NCI-H1436 (cell line): ENCODE measurements around the gene PGF.

ENCODE experiments used
- DNase-seq: peaks from one replicate; lab custom pipeline; 2025; lab: John Stamatoyannopoulos, UW

The PGF gene

DNA sequence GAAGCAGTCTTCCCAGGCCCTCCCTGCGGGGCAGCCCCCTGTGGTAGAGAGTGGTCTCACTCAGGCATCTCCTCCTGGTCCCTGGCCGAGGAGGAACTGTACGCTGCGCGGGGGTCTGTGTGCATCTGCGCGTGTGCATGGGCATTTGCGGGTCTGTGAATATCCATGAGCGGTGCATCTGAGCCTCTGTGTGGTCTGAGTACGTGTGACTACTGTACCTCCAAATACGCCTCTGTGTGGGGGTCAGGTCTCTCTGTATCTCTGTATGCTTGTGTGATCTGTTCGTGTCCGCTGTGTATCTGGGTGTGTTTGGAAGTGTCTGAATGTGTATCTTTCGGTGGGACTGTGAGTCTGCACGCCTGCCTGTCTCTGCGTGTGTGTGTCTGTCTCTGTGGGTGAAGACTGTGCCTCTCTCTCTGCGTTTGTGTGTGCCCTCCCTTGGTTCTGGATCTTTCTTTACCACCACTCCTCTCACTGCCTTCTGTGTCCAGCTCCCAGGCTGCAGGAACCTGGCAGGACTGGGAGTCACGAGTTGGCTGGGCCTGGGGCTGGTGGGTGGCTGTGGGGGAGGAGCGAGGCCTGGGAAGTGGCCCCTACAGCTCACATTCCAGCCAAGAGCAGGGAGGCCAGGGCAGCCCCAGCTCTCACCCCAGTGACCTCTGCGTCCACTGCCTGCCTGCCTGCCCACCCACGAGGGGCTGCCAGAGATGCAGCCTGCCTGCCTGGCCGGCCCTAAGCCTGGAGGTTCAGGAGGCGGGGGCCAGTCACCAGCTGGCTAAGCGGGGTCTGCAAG is 1.1 kb upstream of the PGF start:
- DNase-seq, result no peak

DNA sequence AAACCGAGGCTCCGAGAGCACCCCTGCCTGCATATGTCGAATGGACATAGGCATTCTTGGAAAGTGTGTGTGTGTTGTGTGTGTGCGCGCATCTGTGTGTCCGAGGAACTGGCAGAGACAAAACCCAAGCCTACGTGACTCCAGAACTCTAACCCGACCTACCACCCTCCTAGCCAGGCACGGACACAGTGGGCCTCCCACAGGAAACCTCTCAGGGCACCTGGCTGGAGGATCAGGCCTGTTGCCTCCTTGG is 556 bp upstream of the PGF start:
- DNase-seq, result no peak

GRCh38 chr14:74954947-74955228 is 509 bp downstream of the PGF start:
- no peak for DNase-seq

- peak; percentile 55 for DNase-seq
Observed at GRCh38 chr14:74954232-74954946, 1.0 kb downstream of the PGF start.

- DNase-seq, result no peak
Observed at GRCh38 chr14:74953686-74954085, 1.7 kb downstream of the PGF start.

GRCh38 chr14:74952697-74953484 is 2.5 kb downstream of the PGF start:
- peak; percentile 20 for DNase-seq

- DNase-seq, result no peak
Observed at GRCh38 chr14:74952180-74952665, 3.2 kb downstream of the PGF start.

- no peak for DNase-seq
Observed at GRCh38 chr14:74951443-74952179, 3.8 kb downstream of the PGF start.

GRCh38 chr14:74950795-74951442 is 4.5 kb downstream of the PGF start:
- DNase-seq, result no peak

- DNase-seq, result no peak
Observed at GRCh38 chr14:74949859-74950573, 5.4 kb downstream of the PGF start.

GRCh38 chr14:74949191-74949601 is 6.2 kb downstream of the PGF start:
- no peak for DNase-seq

DNA sequence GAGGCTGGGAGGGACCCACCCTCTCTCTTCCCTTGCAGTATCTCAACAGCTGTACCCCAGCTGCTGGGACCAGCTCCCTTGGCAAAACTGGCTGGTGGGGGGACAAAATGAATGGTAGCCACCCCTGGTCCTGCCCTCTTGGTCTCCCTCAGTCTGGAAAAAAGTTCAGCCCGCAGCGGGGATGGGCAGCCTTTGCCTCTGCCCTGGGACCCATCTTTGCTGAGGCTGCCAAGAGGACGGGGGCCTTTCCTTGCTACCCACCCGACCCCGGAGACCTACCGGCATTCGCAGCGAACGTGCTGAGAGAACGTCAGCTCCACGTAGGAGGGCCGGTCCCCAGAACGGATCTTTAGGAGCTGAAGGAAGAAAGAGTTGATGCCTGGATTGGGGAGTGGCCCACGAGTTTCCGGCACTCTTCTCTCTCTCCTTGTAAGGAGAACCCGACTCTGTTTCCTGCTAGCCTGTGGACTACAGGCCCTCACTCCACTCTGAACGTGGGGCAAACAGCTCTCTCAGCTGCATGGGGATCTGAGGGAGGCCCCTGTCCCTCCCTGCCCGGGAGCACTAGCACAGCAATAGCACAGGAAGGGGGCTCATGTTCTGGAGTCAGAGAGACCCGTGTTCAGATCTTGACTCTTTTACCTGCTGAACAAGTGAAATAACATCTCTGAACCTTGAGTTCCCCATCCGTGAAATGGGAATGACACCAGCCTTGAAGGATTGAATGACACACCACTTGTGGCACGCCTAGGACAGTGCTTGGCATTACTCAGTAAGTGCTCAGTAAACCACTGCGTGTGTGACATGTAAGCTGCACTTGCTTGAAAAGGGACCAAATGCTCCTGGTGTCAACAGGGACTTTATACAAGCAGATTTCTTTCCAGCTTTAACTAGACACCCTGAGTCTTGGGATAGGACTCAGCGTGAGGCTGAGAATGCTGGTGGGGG is 6.9 kb downstream of the PGF start:
- no peak for DNase-seq

DNA sequence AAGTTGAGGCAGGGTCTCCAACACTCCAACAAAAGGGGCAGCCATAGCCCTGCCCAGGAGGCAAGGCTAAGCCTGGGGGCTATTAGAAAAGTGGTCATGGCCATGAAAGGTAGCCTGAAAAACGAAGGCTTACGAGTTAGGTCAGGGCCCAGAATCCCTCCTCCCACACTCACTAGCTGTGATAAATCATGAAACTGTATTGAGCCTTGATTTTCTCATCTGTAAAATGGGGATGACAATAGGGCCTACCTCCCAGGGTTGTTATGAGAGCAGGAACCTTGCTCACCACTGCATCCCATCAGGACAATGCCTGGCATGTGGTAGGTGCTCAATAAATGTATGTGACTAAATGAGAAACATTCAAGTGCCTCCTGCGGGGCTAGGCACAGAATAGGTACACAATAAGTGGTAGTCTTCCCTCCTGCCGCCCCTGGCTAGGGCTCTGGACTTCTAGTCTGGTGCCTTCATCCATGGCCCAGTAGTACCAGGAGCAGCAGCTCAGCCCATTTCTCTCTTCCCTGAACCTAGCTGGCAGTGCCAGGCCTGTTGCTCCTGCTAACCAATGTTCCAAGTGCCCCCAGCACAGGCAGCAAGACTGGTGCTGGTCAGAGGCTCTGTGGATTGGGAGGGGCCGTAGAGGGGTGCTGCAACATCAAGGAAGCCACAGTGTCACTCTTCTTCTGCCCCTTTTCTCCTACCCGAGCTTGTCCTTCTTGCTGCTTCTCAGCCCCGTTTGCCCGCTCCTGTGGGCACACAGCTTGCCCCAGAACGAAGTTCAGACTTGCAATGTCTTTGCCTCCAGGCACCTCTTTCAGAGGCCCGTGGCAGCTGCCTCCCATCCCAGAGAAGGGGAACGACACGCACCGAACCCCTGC is 7.8 kb downstream of the PGF start:
- no peak for DNase-seq

GRCh38 chr14:74946659-74947281 is 8.6 kb downstream of the PGF start:
- no peak for DNase-seq

- peak; percentile 48 for DNase-seq
Observed at GRCh38 chr14:74945852-74946658, 9.3 kb downstream of the PGF start.

GRCh38 chr14:74945261-74945851 is 10.0 kb downstream of the PGF start:
- no peak for DNase-seq

- peak; percentile 45 for DNase-seq
Observed at GRCh38 chr14:74942608-74943007, 12.8 kb downstream of the PGF start.
